ENCODE data around the gene GULP1.

GULP1 gene

DNA sequence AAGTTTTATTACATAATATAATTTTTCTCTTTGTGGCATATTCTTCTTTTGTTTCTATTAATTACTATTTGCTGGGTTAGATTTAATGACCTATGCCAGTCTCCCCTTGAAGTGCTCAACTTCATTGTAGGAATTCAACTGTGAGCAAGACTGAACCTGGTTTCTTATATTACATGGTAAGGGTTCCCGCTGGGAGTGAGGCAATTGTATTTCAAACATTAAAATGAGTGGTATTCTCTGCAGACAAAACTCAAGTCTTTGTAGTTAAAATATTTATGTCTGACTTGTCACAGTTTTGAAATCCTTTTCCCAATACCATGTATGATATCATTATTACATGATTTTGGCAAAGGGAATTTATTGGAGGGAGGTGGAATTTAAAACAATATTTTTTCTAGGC is 278.7 kb downstream of the GULP1 start (continued):
- TF ChIP-seq, protein P1, sequence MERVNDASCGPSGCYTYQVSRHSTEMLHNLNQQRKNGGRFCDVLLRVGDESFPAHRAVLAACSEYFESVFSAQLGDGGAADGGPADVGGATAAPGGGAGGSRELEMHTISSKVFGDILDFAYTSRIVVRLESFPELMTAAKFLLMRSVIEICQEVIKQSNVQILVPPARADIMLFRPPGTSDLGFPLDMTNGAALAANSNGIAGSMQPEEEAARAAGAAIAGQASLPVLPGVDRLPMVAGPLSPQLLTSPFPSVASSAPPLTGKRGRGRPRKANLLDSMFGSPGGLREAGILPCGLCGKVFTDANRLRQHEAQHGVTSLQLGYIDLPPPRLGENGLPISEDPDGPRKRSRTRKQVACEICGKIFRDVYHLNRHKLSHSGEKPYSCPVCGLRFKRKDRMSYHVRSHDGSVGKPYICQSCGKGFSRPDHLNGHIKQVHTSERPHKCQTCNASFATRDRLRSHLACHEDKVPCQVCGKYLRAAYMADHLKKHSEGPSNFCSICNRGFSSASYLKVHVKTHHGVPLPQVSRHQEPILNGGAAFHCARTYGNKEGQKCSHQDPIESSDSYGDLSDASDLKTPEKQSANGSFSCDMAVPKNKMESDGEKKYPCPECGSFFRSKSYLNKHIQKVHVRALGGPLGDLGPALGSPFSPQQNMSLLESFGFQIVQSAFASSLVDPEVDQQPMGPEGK (CRISPR knock-in tag; IDR thresholded peaks at IDR 0.05; ENCODE audit: borderline replicate concordance), result no peak

DNA sequence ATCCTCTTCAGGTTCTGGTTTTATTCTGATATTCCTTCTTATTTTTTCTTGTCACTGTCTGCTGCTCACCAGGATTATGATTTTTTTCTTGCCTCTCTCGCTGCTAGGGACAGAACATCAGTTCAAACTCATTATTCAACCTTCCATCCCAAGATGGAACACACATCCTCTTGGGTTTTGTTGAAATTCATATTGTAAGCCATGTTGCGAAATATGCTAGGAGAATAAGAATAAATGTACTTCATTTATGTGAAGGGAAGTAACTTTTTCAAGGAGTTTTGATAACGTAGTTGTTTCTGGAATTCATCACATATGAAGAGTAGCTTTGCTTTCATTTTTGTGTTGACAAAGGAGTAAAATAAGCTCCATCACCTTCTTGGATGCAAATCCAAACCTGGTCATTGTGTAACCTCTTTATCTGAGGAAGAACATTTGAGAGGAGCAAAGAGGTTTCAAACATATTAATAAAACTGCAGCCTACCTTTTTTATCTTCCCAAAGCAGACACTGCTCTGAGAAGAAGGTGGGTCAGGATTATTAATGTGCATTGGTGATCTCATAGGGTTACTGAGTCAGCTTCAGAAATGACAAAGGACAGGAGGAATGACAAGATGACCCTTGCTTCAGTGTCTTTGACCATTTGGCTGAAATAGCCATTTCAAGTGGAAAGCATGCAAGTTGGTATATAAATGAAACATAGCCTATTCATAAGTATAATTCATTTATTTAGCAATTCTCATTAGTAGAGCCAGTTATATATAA is 280.0 kb downstream of the GULP1 start:
- TF ChIP-seq ISL1 (CRISPR knock-in tag; IDR thresholded peaks at IDR 0.05) (no peak), GLIS3 (CRISPR knock-in tag; IDR thresholded peaks at IDR 0.05) (no peak), RARB (CRISPR knock-in tag; IDR thresholded peaks at IDR 0.05) (no peak), TCF4 (CRISPR knock-in tag; IDR thresholded peaks at IDR 0.05; ENCODE audit: borderline replicate concordance) (no peak), ZNF70 (CRISPR knock-in tag; IDR thresholded peaks at IDR 0.05) (no peak), OSR1 (CRISPR knock-in tag; IDR thresholded peaks at IDR 0.05) (no peak), TOX (CRISPR knock-in tag; IDR thresholded peaks at IDR 0.05; ENCODE audit: borderline replicate concordance) (no peak)
- TF ChIP-seq, protein P2, sequence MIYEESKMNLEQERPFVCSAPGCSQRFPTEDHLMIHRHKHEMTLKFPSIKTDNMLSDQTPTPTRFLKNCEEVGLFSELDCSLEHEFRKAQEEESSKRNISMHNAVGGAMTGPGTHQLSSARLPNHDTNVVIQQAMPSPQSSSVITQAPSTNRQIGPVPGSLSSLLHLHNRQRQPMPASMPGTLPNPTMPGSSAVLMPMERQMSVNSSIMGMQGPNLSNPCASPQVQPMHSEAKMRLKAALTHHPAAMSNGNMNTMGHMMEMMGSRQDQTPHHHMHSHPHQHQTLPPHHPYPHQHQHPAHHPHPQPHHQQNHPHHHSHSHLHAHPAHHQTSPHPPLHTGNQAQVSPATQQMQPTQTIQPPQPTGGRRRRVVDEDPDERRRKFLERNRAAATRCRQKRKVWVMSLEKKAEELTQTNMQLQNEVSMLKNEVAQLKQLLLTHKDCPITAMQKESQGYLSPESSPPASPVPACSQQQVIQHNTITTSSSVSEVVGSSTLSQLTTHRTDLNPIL (CRISPR knock-in tag; IDR thresholded peaks at IDR 0.05; ENCODE audit: low read depth), result no peak
- TF ChIP-seq, protein P3, sequence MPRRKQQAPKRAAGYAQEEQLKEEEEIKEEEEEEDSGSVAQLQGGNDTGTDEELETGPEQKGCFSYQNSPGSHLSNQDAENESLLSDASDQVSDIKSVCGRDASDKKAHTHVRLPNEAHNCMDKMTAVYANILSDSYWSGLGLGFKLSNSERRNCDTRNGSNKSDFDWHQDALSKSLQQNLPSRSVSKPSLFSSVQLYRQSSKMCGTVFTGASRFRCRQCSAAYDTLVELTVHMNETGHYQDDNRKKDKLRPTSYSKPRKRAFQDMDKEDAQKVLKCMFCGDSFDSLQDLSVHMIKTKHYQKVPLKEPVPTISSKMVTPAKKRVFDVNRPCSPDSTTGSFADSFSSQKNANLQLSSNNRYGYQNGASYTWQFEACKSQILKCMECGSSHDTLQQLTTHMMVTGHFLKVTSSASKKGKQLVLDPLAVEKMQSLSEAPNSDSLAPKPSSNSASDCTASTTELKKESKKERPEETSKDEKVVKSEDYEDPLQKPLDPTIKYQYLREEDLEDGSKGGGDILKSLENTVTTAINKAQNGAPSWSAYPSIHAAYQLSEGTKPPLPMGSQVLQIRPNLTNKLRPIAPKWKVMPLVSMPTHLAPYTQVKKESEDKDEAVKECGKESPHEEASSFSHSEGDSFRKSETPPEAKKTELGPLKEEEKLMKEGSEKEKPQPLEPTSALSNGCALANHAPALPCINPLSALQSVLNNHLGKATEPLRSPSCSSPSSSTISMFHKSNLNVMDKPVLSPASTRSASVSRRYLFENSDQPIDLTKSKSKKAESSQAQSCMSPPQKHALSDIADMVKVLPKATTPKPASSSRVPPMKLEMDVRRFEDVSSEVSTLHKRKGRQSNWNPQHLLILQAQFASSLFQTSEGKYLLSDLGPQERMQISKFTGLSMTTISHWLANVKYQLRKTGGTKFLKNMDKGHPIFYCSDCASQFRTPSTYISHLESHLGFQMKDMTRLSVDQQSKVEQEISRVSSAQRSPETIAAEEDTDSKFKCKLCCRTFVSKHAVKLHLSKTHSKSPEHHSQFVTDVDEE (CRISPR knock-in tag; IDR thresholded peaks at IDR 0.05), result no peak
- TF ChIP-seq, protein P4, sequence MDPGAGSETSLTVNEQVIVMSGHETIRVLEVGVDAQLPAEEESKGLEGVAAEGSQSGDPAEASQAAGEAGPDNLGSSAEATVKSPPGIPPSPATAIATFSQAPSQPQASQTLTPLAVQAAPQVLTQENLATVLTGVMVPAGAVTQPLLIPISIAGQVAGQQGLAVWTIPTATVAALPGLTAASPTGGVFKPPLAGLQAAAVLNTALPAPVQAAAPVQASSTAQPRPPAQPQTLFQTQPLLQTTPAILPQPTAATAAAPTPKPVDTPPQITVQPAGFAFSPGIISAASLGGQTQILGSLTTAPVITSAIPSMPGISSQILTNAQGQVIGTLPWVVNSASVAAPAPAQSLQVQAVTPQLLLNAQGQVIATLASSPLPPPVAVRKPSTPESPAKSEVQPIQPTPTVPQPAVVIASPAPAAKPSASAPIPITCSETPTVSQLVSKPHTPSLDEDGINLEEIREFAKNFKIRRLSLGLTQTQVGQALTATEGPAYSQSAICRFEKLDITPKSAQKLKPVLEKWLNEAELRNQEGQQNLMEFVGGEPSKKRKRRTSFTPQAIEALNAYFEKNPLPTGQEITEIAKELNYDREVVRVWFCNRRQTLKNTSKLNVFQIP (CRISPR knock-in tag; IDR thresholded peaks at IDR 0.05; ENCODE audit: borderline replicate concordance, low read depth), result no peak
- ATAC-seq, result no peak

DNA sequence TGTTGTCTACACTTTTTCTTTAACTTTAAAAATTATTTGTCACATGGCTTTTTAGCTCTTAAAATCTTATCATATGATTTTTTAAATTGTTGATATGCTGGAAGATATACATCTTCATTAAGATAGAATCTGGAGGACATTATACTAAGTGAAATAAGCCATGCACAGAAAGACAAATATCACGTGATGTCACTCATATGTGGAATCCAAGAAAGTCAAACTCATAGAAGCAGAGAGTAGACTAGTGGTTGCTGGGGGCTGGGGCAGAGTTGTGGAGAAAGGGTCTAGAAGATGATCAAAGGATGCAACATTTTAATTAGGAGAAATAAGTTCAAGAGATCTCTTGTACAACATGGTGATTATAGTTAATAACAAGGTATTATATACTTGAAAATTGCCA is 280.9 kb downstream of the GULP1 start:
- TF ChIP-seq ZFP30 (CRISPR knock-in tag; IDR thresholded peaks at IDR 0.05) (no peak), PPARA (CRISPR knock-in tag; IDR thresholded peaks at IDR 0.05; ENCODE audit: borderline replicate concordance) (no peak), OSR1 (CRISPR knock-in tag; IDR thresholded peaks at IDR 0.05) (no peak), CSDC2 (CRISPR knock-in tag; IDR thresholded peaks at IDR 0.05) (no peak), ARNTL (CRISPR knock-in tag; IDR thresholded peaks at IDR 0.05; ENCODE audit: borderline replicate concordance, low read depth) (no peak), TOX (CRISPR knock-in tag; IDR thresholded peaks at IDR 0.05; ENCODE audit: borderline replicate concordance) (no peak), ZFP3 (CRISPR knock-in tag; IDR thresholded peaks at IDR 0.05) (no peak), RARB (CRISPR knock-in tag; IDR thresholded peaks at IDR 0.05) (no peak), ISL1 (CRISPR knock-in tag; IDR thresholded peaks at IDR 0.05) (no peak), GLIS3 (CRISPR knock-in tag; IDR thresholded peaks at IDR 0.05) (no peak)
- TF ChIP-seq, protein P3 (CRISPR knock-in tag; IDR thresholded peaks at IDR 0.05), result no peak
- TF ChIP-seq, protein P1 (CRISPR knock-in tag; IDR thresholded peaks at IDR 0.05; ENCODE audit: borderline replicate concordance), result no peak
- TF ChIP-seq, protein P5, sequence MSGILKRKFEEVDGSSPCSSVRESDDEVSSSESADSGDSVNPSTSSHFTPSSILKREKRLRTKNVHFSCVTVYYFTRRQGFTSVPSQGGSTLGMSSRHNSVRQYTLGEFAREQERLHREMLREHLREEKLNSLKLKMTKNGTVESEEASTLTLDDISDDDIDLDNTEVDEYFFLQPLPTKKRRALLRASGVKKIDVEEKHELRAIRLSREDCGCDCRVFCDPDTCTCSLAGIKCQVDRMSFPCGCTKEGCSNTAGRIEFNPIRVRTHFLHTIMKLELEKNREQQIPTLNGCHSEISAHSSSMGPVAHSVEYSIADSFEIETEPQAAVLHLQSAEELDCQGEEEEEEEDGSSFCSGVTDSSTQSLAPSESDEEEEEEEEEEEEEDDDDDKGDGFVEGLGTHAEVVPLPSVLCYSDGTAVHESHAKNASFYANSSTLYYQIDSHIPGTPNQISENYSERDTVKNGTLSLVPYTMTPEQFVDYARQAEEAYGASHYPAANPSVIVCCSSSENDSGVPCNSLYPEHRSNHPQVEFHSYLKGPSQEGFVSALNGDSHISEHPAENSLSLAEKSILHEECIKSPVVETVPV (CRISPR knock-in tag; IDR thresholded peaks at IDR 0.05), result no peak
- ATAC-seq, result no peak
